SKM-1 treated with dmso at 0.1 percent for 144 hours (cell line): Measurements from ENCODE around the gene PRSS12.
"Not testable (repeated sequence)": the region's sequence is repeated elsewhere in the genome, so short reads cannot be mapped to it uniquely, and the experiment has no call there.

ENCODE experiments used
- DNase-seq: peaks from one replicate; lab custom pipeline; 2025; ENCODE audit not compliant: unreplicated experiment; lab: John Stamatoyannopoulos, UW

Gene PRSS12

GRCh38 chr4:118325431-118325830, 27.4 kb downstream of the PRSS12 start:
- no peak for DNase-seq

- no peak for DNase-seq
Measured at GRCh38 chr4:118322831-118323502, 29.8 kb downstream of the PRSS12 start.

GRCh38 chr4:118318931-118319330, 33.9 kb downstream of the PRSS12 start:
- DNase-seq = no peak

GRCh38 chr4:118317691-118318090, 35.1 kb downstream of the PRSS12 start:
- no peak for DNase-seq

GRCh38 chr4:118314221-118314620, 38.6 kb downstream of the PRSS12 start:
- DNase-seq = no peak

- DNase-seq = no peak
Measured at GRCh38 chr4:118313098-118313497, 39.7 kb downstream of the PRSS12 start.

GRCh38 chr4:118308306-118309030, 44.3 kb downstream of the PRSS12 start:
- DNase-seq = no peak

- no peak for DNase-seq
Measured at GRCh38 chr4:118307643-118308042, 45.2 kb downstream of the PRSS12 start.

GRCh38 chr4:118299619-118300018, 53.2 kb downstream of the PRSS12 start:
- DNase-seq = not testable (repeated sequence)

GRCh38 chr4:118296729-118297128, 56.1 kb downstream of the PRSS12 start:
- no peak for DNase-seq

- DNase-seq = no peak
Measured at GRCh38 chr4:118290951-118291350, 61.9 kb downstream of the PRSS12 start.

GRCh38 chr4:118289794-118290193, 63.0 kb downstream of the PRSS12 start:
- DNase-seq = no peak

- no peak for DNase-seq
Measured at GRCh38 chr4:118287711-118288451, 64.9 kb downstream of the PRSS12 start.

GRCh38 chr4:118286685-118287084, 66.1 kb downstream of the PRSS12 start:
- no peak for DNase-seq

GRCh38 chr4:118285931-118286330, 66.9 kb downstream of the PRSS12 start:
- no peak for DNase-seq

- DNase-seq = peak; percentile 90
Measured at GRCh38 chr4:118284169-118284568, 68.6 kb downstream of the PRSS12 start.

GRCh38 chr4:118282692-118283091, 70.1 kb downstream of the PRSS12 start:
- DNase-seq = peak; percentile 53

GRCh38 chr4:118281611-118282442, 71.0 kb downstream of the PRSS12 start:
- no peak for DNase-seq

- peak; percentile 37 for DNase-seq
Measured at GRCh38 chr4:118280501-118281218, 72.1 kb downstream of the PRSS12 start.

GRCh38 chr4:118279920-118280432, 72.8 kb downstream of the PRSS12 start:
- no peak for DNase-seq
